PC-3 (cell line): ENCODE data around the gene LNX1. TPM values are rescaled to one million over a fixed set of nuclear protein-coding genes. Genes with fewer than 3 reads are reported as not detected.
A peak's percentile ranks its signal among the peaks of the same experiment; 100 is the strongest.

Source experiments
- ATAC-seq: fragments of 200-7000 bp; cut with Tn5 transposase; 2 replicates; pipeline ENCODE4 v1.9.1; 2020; ENCODE audit warnings: mild to moderate bottlenecking, moderate library complexity
- BruUV-seq: library from RNA; stranded (reverse); fragments of 400-500 nt; replicated peaks from 2 replicates; lab custom pipeline; 2021; lab: Mats Ljungman, UMichigan
- CTCF ChIA-PET: fragments of 300-600 bp; sonication (Branson Sonifier 250); formaldehyde crosslinking; loops from one replicate; lab custom pipeline; 2022; ENCODE audit warnings: antibody characterized with exemption; lab: Charles Lee
- POLR2A ChIA-PET: fragments of 300-600 bp; sonication (Branson Sonifier 250); formaldehyde crosslinking; loops from one replicate; lab custom pipeline; 2022; ENCODE audit warnings: antibody characterized with exemption; ENCODE audit not compliant: unreplicated experiment; lab: Charles Lee
- DNase-seq: peaks from one replicate; pipeline ENCODE4 v3.0.0-alpha.2; 2015
- H2AFZ ChIP-seq: fragments of 300-600 bp; sonication (generic); 2 replicates; pipeline ENCODE4 v1.6.0; 2016; ENCODE audit warnings: antibody characterized with exemption, low read length
- H3F3A ChIP-seq: fragments of 300-600 bp; sonication (generic); one replicate; pipeline ENCODE4 v1.6.0; 2017; ENCODE audit warnings: antibody characterized with exemption, low read length, control low read depth, mild to moderate bottlenecking; ENCODE audit not compliant: unreplicated experiment
- H3K27ac ChIP-seq: fragments of 300-600 bp; sonication (generic); 2 replicates; pipeline ENCODE4 v1.5.1; 2016; ENCODE audit warnings: mild to moderate bottlenecking, low read length
- H3K27me3 ChIP-seq: fragments of 300-600 bp; sonication (generic); 2 replicates; pipeline ENCODE4 v1.6.1; 2016; ENCODE audit warnings: low read length, mixed read lengths
- H3K36me3 ChIP-seq: fragments of 300-600 bp; sonication (generic); 2 replicates; pipeline ENCODE4 v1.6.1; 2016; ENCODE audit warnings: low read depth, mixed run types, low read length, mixed read lengths
- H3K4me1 ChIP-seq: fragments of 300-600 bp; sonication (generic); 2 replicates; pipeline ENCODE4 v1.5.1; 2016; ENCODE audit warnings: low read length; ENCODE audit not compliant: insufficient read depth
- H3K4me2 ChIP-seq: fragments of 300-600 bp; sonication (generic); 2 replicates; pipeline ENCODE4 v1.6.0; 2016; ENCODE audit warnings: low read length
- H3K4me3 ChIP-seq: fragments of 300-600 bp; sonication (generic); 2 replicates; pipeline ENCODE4 v1.5.1; 2016; ENCODE audit warnings: mild to moderate bottlenecking, low read length, mixed read lengths
- H3K79me2 ChIP-seq: fragments of 300-600 bp; sonication (generic); 2 replicates; pipeline ENCODE4 v1.6.1; 2017; ENCODE audit warnings: low read length, mixed read lengths
- H3K9ac ChIP-seq: fragments of 300-600 bp; sonication (generic); 2 replicates; pipeline ENCODE4 v1.6.0; 2016; ENCODE audit warnings: mild to moderate bottlenecking, low read length
- H3K9me2 ChIP-seq: fragments of 300-600 bp; sonication (generic); replicated peaks from 2 replicates; pipeline ENCODE4 v1.6.1; 2016; ENCODE audit warnings: mixed run types, low read length, mixed read lengths
- H3K9me3 ChIP-seq: fragments of 300-600 bp; sonication (generic); 2 replicates; pipeline ENCODE4 v1.6.1; 2016; ENCODE audit warnings: low read length, mixed read lengths
- H4K20me1 ChIP-seq: fragments of 300-600 bp; sonication (generic); 2 replicates; pipeline ENCODE4 v1.6.1; 2016; ENCODE audit warnings: low read length, mixed read lengths
- CTCF ChIP-seq: fragments of 300-600 bp; sonication (generic); conservative IDR thresholded peaks from 2 replicates; pipeline ENCODE4 v1.5.1; 2017; ENCODE audit warnings: antibody characterized with exemption, low read depth, mild to moderate bottlenecking, low read length
- EZH2 ChIP-seq: fragments of 300-600 bp; sonication (generic); IDR thresholded peaks from one replicate; pipeline ENCODE4 v1.6.1; 2017; ENCODE audit warnings: antibody characterized with exemption, mild to moderate bottlenecking, low read length; ENCODE audit not compliant: unreplicated experiment
- EZH2phosphoT487 ChIP-seq: fragments of 300-600 bp; sonication (generic); IDR thresholded peaks from 2 replicates; pipeline ENCODE4 v1.6.1; 2018; ENCODE audit warnings: mild to moderate bottlenecking, antibody characterized with exemption, low read length, borderline replicate concordance
- intact Hi-C: fragments of 100-400 bp; cut with micrococcal nuclease; formaldehyde crosslinking; loops from 2 replicates; pipeline ENCODE4 v1.9.0; 2023
- total RNA-seq: library from RNA; depleted of rRNA; stranded (reverse); fragments of >200 nt; gene quantifications from 2 replicates; pipeline ENCODE4 v1.2.3, GENCODE V29; 2014

Gene LNX1
- total RNA-seq, 1 experiment from 2014 or later = 2.8 TPM

- H3F3A ChIP-seq = no peaks in the 10 kb centered on the region
- ChIA-PET CTCF (no interaction called here), POLR2A (no interaction called here)
- H2AFZ ChIP-seq = no peak overlapping the region
- no peaks in the 10 kb centered on the region for H3K9me2 ChIP-seq
- intact Hi-C loops = no loop called here
- DNase-seq (peak; percentile 57), ATAC-seq (peak; percentile 63)
- H3K4me1 ChIP-seq = peaks cover 9% of the 10 kb centered on the region
- no peak overlapping the region for H3K27ac ChIP-seq
- no peaks in the 10 kb centered on the region for H4K20me1 ChIP-seq
- H3K9ac ChIP-seq = no peak overlapping the region
- H3K36me3 ChIP-seq = no peaks in the 10 kb centered on the region
- no peaks in the 10 kb centered on the region for H3K27me3 ChIP-seq
- TF ChIP-seq CTCF = no peak
- no peaks in the 10 kb centered on the region for H3K9me3 ChIP-seq
- no peak overlapping the region for H3K4me3 ChIP-seq
- H3K4me2 ChIP-seq = no peak overlapping the region
- H3K79me2 ChIP-seq = no peaks in the 10 kb centered on the region
- no TSS peak for BruUV-seq
These were observed 101.9 kb downstream of the LNX1 start for GRCh38 chr4:53489279-53489889.

DNA sequence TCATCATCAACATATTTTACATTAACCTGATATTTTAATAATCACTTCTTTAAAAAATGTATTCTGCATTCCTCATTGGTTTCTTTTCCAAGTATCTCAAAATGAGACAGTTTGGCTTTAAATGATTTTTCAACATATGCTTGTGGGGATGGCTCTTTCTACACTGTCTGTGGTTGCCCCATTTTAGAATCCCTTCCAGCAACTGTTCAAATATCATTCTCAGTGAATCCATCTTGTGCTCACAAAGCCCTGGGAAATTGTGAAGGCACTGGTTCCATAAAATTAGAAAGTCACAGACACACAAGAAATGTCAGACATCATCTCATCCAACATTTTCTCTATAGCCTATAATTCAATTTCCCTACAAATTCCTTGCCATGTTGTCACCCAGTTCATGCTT lies 103.5 kb downstream of the LNX1 start:
- no peaks in the 10 kb centered on the region for H3K9me2 ChIP-seq
- H4K20me1 ChIP-seq = no peaks in the 10 kb centered on the region
- H3K36me3 ChIP-seq = no peaks in the 10 kb centered on the region
- H3K27ac ChIP-seq = no peak overlapping the region
- H3K4me1 ChIP-seq = peaks cover 9% of the 10 kb centered on the region
- no peaks in the 10 kb centered on the region for H3K27me3 ChIP-seq
- BruUV-seq = no TSS peak
- H3K4me2 ChIP-seq = no peak overlapping the region
- POLR2A ChIA-PET = no interaction called here
- DNase-seq = no peak
- no peak overlapping the region for H2AFZ ChIP-seq
- intact Hi-C loops = no loop called here
- CTCF ChIA-PET = no interaction called here
- no peak overlapping the region for H3K4me3 ChIP-seq
- no peak for ATAC-seq
- no peaks in the 10 kb centered on the region for H3K9me3 ChIP-seq
- TF ChIP-seq EZH2 = no peak
- no peak for TF ChIP-seq CTCF
- no peak for TF ChIP-seq EZH2phosphoT487
- H3F3A ChIP-seq = no peaks in the 10 kb centered on the region
- no peaks in the 10 kb centered on the region for H3K79me2 ChIP-seq
- H3K9ac ChIP-seq = no peak overlapping the region

DNA sequence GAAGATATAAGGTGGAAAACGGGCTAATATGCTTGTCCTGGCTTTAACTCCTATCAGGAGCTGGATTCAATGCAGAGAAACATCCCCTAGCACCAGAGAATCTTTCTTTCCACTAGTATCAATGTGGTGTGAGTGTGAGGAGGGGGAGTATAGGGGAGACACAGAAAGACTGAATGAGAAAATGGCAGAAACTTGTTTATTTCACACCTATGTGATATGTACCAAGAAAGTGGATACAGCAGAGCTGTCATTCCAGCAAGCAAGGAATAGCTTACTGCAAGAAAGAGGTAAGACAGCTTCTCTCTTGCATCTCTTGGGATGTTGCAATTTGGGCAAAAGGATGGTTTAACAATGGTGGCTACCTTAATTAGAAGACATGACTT lies 105.6 kb downstream of the LNX1 start:
- Histone ChIP-seq H3K79me2 (no peaks in the 10 kb centered on the region), H3K27me3 (no peaks in the 10 kb centered on the region), H4K20me1 (no peaks in the 10 kb centered on the region), H3K9me2 (no peaks in the 10 kb centered on the region), H3K36me3 (no peaks in the 10 kb centered on the region), H3K4me3 (no peak overlapping the region), H3F3A (no peaks in the 10 kb centered on the region), H3K4me2 (no peak overlapping the region), H3K9ac (no peak overlapping the region), H3K27ac (no peak overlapping the region), H2AFZ (no peak overlapping the region), H3K9me3 (no peaks in the 10 kb centered on the region), H3K4me1 (peaks cover 6% of the 10 kb centered on the region)
- DNase-seq (no peak), ATAC-seq (no peak)
- CTCF ChIA-PET = no interaction called here
- POLR2A ChIA-PET = interaction anchor here (0.6 kb wide), 1 partner anchor 382 kb away, joined by 3 read pairs; no protein-coding TSS in a partner anchor
- no TSS peak for BruUV-seq
- no peak for TF ChIP-seq CTCF
- TF ChIP-seq EZH2phosphoT487 = no peak
- no peak for TF ChIP-seq EZH2
- intact Hi-C loops = no loop called here
